ENCODE results near the gene ZDHHC14.

The ZDHHC14 gene

DNA sequence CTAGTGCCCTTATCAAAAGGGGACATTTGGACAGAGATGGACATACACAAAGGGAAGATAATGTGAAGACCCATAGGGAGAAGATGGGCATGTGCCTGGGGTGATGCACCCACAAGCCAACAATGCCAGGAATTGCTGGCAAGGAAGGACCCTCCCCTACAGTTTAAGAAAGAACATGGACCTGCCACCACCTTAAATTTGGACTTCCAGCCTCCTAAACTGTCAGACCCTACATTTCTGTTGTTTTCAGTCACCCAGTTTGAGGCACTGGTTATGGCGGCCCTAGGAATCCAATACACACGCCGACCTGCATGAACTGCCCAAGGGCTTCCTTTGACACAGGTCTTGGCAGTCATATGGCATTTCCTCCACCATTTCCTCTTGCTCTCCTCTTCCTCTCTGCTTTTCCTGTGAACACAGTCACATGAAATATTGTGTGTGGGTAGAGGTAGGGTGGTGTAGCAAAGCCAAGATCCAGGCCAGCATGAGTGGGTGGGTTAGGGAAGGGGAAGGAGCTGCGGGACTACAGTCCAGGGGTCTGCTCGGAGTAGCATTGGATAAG is 115.6 kb downstream of the ZDHHC14 start:
- DNase-seq: no peak

GRCh38 chr6:157497579-157497978 is 116.6 kb downstream of the ZDHHC14 start:
- DNase-seq: no peak

DNA sequence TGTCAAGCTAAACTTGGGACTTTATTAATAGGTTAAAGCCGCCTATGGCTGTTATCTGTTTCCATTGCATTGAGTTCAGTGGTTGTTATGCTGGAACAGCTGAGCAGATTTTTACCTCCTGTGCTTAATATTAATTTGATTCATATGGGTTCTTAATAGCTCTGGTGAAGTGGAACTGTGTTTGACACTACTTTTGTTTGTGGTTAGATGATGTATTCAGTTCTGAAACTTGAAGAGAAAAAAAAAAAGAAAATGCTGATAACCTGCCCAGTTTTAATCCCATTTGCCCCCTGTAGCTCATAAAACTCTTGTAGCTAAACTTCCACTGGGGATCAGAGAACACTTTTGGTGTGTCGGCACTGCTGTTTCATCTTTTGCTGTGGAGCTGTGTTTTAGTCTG is 117.8 kb downstream of the ZDHHC14 start:
- DNase-seq: no peak

GRCh38 chr6:157500022-157500421 is 119.0 kb downstream of the ZDHHC14 start:
- no peak for DNase-seq

DNA sequence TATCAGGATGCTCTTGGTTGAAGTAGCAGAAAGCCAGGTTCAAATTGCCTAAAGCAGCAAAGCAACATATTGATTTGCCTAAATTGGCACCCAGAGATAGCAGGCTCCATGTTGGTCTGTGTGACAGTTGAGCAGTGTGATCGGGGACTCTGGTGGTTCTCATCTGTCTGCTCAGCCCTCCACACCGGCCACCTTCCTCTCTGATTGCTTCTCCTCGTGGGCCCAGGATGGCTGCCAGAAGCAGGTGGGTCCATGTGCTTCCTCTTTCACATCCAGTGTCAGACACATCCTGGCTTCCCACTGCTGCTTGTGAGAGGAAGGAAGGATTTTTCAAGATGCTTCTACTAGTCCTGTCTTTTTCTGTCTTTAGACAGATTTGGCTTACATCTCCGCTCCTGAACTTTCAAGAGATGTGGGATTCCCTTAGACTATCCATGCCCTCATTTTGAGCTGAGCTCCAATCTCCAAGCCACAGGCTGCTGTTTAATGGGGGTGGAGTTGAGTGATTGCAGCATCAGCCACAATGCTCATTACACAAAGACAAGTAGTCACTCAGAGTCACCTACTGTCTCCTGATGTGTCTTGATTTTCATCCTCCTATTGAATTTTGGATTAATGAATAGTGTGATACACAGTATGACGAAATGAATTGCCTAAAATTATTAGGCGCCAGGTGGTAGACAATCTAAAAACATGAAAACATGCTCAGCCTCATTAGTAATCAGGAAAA is 122.2 kb downstream of the ZDHHC14 start:
- DNase-seq: no peak

- DNase-seq: no peak
Observed at GRCh38 chr6:157505912-157506491, 125.0 kb downstream of the ZDHHC14 start.

DNA sequence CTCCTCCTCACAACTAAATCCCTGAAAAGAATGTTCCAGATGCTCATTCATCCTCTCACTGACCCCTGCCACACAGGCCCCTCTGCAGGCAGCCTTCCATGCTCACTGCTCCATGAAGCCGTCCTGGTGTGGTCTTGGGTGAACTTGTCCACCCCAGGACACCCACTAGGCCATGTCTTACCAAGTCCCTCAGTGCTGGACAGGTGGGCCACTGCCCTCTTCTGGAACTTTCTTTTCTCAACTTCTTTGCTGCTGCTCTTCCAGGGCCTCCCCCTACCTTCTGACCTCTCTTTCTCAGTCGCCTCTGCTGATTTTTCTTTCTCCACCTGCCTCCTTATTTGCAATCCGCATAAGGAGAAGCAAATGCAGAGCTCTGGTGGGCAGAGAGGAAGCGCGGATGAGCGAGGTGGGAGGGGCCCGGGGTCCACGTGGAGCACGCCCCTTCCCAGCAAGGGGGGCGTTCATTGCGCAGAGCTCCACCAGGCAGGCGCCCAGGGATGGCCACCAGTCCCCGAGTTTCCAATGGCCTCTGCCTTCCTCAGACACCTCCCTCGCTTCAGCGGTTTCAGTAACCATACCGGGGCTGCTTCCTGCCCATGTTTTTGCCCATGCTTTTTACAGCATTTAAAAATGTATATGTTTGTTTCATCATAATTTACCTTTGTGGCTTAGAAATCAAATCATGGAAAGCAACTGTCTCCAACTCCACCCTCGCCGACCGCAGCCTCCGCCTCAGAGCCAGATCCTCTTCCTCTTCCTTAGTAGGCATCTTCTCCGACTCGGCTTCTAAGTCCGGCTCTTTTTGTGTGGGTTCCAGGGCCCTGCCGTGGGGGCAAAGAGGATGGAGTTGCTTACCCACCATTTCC is 129.6 kb downstream of the ZDHHC14 start:
- no peak for DNase-seq

- DNase-seq: no peak
Observed at GRCh38 chr6:157511682-157512381, 130.8 kb downstream of the ZDHHC14 start.

GRCh38 chr6:157512382-157512682 is 131.3 kb downstream of the ZDHHC14 start:
- no peak for DNase-seq

GRCh38 chr6:157513004-157513603 is 132.1 kb downstream of the ZDHHC14 start:
- no peak for DNase-seq

DNA sequence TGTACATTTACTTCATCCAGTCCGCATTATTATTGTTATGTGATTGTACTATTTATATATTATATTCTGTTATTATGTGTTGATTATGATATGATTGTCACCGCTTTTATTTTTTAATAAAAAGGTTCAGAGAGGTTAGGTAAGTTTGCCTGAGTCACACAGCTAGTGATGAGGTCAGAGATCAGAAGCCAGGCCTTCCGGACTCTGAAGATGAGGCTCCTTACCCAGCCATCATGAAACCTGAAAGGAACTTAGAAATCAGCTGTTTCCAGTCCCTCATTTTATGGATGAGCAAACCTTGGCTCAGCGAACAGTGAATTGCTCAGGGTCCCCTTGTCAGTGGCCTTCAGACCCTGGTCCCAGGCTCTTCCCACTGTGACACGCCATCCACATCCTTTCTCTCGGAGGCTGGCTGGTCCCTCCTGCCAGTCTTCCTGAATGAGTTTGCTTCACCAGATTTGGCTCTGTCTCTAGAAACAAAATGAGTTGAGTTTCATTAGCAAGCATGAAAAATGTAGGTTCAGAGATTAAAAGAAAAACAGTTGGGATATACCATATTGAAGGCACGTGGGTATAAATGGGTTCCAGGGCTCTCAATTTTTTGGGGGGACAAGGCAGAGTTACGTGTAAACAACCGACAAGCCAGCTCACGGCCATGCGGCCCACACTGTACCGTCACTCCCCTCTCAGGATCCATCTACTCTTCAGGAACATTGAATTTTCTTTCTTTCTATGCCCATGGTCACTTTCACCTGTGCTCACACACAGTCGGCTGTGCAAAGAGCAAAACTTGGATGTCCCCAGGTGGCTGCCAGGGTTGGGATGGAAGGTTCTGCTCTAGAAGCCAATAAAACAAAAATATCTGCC is 132.9 kb downstream of the ZDHHC14 start:
- no peak for DNase-seq

DNA sequence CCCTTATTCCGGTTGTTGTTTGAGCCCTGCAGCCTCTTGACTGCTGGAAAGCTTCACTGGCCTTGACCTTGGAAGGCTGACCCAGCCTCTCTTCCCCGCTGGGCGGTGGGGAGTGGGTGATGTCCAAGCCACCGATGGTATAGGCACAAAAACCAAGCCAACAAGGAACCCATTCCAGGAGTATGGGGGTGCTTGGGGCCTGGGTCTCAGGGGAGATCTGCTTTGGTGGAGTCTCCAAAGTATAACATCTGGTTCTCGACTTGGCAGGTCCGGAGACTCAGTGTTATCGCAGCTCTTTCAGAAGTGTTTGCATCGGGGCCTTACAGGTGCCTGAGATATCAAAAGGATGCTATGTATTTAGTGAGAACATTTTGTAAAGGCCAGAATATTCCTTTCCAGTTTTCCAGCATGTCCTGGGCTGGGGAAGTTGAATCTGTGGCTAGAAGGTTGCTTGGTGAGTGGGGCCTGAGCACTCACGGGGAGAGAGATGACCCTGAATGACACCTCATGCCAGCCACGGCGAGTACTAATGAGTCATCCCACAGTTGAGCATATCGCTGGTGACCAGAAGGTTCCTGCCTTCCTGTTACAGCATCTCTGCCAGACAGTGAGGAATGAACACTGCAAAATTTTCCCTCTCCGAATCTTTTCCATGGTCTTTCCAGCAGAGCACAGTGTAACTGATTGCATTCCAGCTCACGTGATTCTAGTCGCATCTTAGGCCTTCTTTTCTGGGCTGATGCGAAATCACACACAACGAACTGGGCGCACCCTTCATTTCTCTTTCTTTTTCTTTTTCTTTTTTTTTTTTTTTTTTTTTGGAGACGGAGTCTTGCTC is 133.9 kb downstream of the ZDHHC14 start:
- no peak for DNase-seq

GRCh38 chr6:157516319-157517026 is 135.5 kb downstream of the ZDHHC14 start:
- DNase-seq: no peak

DNA sequence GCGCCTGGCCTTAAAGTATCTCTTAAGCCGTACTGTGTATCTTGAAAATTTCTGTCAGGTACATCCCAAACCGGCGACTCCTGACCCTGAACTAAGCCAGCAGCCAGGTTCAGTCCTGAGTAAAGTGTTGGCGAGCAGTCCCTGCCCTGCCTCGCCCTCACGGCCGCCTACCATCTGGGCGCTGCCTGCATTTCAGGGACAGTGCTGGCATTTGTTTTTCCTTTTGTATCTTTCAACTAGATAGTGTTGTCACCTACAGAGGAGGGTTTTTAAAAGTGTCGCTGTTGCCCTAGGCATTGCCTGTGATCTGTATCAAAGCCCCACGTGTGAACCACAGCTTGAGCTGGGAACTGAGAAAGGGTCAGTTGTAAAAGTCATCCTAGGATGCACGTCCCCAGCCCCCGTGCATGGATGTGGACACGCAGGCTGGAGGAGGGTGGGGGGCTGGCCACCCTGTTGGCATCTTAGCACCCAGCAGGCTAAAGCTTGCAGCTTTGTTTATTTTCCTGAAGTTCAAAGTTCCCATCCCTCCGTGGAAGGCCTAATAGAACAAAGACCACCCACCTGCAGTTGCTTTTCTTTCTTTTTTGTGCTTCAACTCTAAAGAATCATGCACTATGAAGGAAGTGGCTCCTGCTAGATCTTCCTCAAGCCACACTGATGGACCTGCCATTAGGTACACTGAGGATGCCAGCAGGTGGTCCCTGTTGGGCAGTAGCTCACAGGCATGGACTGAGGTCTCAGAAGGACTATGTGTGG is 136.8 kb downstream of the ZDHHC14 start:
- DNase-seq: no peak

DNA sequence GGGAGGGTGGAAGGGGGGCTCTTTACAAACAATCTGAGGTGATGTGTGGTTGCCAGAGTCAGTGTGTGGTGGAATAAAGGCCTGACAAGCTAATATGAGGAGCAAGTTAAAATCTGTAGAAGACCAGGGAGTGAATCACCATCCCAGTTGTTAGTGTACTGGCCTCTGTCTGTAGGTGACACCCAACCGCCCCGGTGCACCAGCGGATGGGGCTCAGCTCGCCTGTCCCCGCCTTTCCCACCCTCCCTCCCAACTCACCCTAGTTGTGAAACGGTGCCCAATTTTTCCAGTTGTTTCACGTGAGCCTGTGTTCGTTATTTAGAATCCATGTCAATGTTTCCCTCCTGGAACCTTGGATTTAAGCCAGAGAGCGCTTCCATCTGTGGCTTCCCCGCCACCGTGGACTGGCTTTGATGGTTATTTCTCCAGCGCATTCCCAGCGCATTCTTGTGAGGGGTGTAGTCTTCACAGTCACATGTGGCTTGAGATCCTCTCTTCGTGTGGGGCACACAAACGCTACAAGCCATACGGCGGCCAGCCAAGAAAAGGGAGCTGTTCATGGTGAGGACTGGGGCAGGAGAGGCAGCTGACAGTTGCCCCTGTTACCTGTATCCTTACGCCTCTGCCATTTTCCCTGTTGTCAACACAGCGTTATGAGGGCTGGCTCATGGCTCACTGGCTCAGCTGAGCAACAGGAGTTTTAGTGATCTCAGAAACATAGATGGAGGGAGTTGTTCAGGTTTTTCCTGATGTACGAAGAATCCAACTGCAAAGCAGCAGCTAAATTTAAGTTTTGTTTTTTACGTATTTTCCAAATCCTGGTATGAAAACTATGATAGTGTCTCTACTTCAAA is 137.6 kb downstream of the ZDHHC14 start:
- DNase-seq: no peak

- no peak for DNase-seq
Observed at GRCh38 chr6:157519255-157520116, 138.5 kb downstream of the ZDHHC14 start.

DNA sequence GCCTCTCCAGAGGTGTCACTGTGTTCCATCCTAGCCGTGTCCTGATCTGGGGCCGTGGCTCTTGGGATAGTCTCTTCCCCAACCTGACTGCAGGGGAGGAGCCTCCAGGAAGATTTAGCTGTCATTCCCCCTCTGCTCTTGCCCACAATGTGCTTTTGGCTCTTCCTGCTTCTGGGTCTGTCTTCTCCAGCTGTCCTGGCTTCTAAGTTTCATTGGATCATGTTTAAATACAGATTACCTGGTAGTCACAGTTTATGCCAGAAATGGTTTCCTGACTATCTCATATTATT is 139.1 kb downstream of the ZDHHC14 start:
- DNase-seq: no peak

Data from right forelimb (tissue), 1 donor.